Muscle of leg (tissue), 11 donors: ENCODE data around the gene CHKA. TPM values are rescaled to one million over a fixed set of nuclear protein-coding genes. Genes with fewer than 3 reads are reported as not detected.

ENCODE experiments used
- DNase-seq: peaks from one replicate; pipeline ENCODE4 v3.0.0; 2013
- H3K27ac ChIP-seq: one replicate; pipeline ENCODE4 v1.5.1; 2013; ENCODE audit warnings: mild to moderate bottlenecking, low read length, control low read depth
- H3K27me3 ChIP-seq: one replicate; pipeline ENCODE4 v1.6.1; 2013; ENCODE audit warnings: low read length; ENCODE audit not compliant: control insufficient read depth, insufficient read depth
- H3K36me3 ChIP-seq: one replicate; pipeline ENCODE4 v1.6.1; 2013; ENCODE audit warnings: low read length; ENCODE audit not compliant: control insufficient read depth, insufficient read depth
- H3K4me1 ChIP-seq: one replicate; pipeline ENCODE4 v1.6.1; 2013; ENCODE audit warnings: low read length; ENCODE audit not compliant: control insufficient read depth, insufficient read depth
- H3K4me3 ChIP-seq: one replicate; pipeline ENCODE4 v1.5.1; 2013; ENCODE audit warnings: low read length, control low read depth
- H3K9me3 ChIP-seq: replicated peaks from 2 replicates; pipeline ENCODE4 v1.6.1; 2013; ENCODE audit warnings: low read depth, low read length; ENCODE audit not compliant: control insufficient read depth
- WGBS: methylation state at CpG from one replicate; pipeline ENCODE4 v1.1.5; 2013; ENCODE audit warnings: missing lambda C conversion rate; ENCODE audit not compliant: insufficient coverage; 5-methylcytosine and 5-hydroxymethylcytosine counted together
- polyA plus RNA-seq, 8 donors: library from polyadenylated mRNA; unstranded; fragments of 120-200 nt; gene quantifications; one replicate each; pipeline versions ENCODE4 v1.2.1 to v1.2.3, GENCODE V29; 2013; ENCODE audit warnings: inconsistent platforms in 1 of 8, low replicate concordance in 1 of 8; ENCODE audit not compliant: insufficient read length in 8 of 8, insufficient read depth in 1 of 8
- total RNA-seq: library from RNA; stranded (reverse); fragments of 120-200 nt; gene quantifications from one replicate; pipeline ENCODE4 v1.2.4, GENCODE V29; 2013

Gene CHKA
- total and polyA plus RNA-seq, 9 donors, result 9.6 to 25.7 (median 13.4) TPM

DNA sequence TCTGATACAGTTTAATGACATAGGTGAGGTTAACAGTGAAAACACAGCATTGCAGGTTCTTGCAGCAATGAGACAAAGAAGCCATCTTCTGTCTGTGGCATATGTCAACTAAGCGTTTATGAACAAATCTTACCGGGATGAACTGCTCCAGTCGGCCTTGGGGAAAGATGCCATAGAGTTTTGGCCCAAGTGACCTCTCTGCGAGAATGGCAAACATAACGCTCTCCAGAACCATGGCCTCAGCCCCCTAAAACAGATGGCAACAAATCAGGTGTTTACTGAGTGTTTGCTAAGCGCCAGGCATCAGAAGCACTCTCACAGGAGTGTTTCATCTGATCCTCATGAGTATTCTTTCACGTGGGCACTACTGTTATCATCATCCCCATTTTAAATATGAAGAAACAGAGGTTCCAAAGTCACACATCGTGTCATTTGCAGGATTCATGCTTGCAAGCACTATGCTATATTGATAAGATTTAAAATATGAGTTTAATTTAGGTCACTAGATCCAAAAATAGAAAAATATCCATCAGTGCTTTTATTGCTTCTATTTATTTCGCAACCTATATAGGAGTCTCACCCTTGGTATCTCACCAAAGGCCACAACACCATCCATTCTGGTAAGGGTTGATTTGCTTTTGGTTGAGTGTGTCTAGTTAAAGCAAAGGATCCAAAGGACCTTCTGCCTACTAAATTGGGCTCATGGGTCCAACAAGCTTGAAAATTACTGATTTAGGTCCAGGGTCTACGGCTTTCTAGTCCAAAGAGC, 46.4 kb downstream of the CHKA start:
- DNase-seq, result no peak
- H3K9me3 ChIP-seq, result no peaks in the 10 kb centered on the region
- no peak overlapping the region for H3K27ac ChIP-seq
- H3K36me3 ChIP-seq, result peaks cover 40% of the 10 kb centered on the region
- WGBS, result 86% methylated on average over 7 of the region's 10 CpGs
- no peaks in the 10 kb centered on the region for H3K27me3 ChIP-seq
- no peaks in the 10 kb centered on the region for H3K4me1 ChIP-seq
- H3K4me3 ChIP-seq, result no peak overlapping the region

DNA sequence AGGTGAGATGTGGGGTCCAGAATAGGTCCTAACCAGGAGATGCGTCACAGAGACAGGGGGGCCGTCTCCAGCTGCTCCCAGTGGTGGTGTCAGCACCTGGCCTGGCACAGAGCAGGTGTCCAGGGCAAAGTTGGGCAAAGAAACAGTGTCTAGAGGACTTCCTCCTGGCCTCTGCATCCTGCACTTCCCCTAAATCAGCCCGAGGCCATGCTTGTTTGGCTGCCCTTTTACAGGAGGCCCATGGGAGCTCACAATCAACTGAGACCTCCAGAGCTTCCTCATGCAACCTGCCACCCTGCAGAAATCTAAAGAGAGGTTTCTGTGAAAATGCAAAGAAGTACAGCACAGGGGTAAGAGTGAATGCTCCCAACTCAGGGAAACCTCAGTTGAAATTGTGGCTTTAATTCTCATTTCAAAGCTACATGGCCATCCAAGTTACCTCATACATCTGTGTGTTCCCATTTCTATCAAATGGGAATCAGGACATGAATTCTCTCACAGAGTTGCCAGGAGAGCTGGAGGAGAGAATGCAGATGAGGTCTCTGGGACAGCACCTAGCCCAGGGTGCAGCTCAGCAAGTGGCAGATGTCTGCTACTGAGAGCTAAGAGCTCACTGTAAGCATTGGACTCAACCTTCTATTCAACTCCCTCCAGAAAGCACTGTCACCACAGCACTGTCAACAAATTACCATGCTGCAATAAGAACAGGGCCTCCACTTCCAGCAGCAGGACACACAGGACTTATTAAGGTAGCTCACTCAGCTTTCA, 49.7 kb downstream of the CHKA start:
- Histone ChIP-seq H3K27ac (no peak overlapping the region), H3K27me3 (no peaks in the 10 kb centered on the region), H3K36me3 (peaks cover 54% of the 10 kb centered on the region), H3K9me3 (no peaks in the 10 kb centered on the region), H3K4me3 (no peak overlapping the region), H3K4me1 (no peaks in the 10 kb centered on the region)
- DNase-seq, result peak; percentile 6
- WGBS, result 94% methylated on average over 2 of the region's 3 CpGs

DNA sequence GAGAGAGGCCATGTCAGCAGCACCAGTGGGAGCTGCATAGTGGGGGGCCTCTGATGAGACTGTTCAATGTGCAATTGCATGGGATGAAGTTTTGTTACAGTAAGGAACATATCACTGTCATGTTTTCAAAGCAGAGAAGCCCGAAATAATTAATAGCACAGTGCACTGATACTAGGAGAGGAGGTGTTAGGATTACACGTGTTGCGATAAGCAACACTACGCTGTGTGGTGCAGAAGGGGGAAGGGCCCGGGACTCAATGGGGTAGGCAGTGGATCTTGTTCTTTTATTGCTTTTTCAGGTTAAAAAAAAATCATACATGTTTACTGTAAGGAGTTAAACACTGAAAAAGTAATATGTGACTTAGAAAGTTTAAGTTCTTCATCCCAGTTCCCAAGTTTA, 53.2 kb downstream of the CHKA start:
- WGBS, result 96% methylated on average over 5 of the region's 5 CpGs
- H3K27ac ChIP-seq, result no peak overlapping the region
- no peak overlapping the region for H3K4me3 ChIP-seq
- H3K27me3 ChIP-seq, result no peaks in the 10 kb centered on the region
- no peak for DNase-seq
- no peaks in the 10 kb centered on the region for H3K4me1 ChIP-seq
- no peaks in the 10 kb centered on the region for H3K9me3 ChIP-seq
- peaks cover 63% of the 10 kb centered on the region for H3K36me3 ChIP-seq

DNA sequence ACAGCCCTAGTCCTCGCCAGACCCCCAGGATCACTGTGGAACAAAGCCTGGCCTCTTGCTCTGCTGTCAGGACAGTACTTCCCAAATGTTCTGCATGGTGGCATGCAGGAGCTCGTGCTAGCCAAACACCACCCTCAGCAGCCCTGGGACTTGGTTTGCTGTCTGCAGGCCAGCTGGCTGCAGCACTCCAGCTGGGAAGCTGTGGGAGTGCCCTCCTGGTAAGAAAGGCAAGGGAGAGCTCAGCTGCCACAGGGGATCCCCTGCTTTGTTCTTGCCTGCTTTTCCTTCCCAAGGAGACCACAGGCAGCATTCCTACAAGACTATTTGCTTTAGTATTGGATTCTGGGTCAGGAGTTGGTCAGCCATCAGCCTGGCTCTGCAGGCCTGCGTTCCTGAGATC, 54.4 kb downstream of the CHKA start:
- Histone ChIP-seq H3K36me3 (peaks cover 67% of the 10 kb centered on the region), H3K4me1 (no peaks in the 10 kb centered on the region), H3K9me3 (no peaks in the 10 kb centered on the region), H3K27me3 (no peaks in the 10 kb centered on the region), H3K27ac (no peak overlapping the region), H3K4me3 (no peak overlapping the region)
- 67% methylated on average over 2 of the region's 3 CpGs for WGBS
- no peak for DNase-seq

DNA sequence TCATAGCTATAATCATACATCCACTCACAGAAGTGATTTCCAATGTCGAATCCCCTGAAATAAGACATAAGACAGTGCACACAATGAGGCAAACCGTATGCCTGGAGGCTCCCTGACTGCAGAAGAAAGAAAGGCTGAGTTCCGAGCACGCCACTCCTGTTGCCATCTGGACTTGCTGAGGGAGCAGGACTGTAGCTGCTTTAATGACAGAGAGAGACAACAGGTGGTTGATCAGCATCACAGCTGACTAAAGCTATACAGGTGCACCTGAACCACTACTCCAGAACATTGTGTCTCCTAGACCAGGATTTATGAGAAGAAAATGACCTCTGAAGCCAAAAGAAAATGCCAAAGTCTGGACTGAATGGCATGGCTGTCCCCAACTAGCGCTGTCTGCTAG, 55.3 kb downstream of the CHKA start:
- Histone ChIP-seq H3K9me3 (no peaks in the 10 kb centered on the region), H3K4me1 (no peaks in the 10 kb centered on the region), H3K27me3 (no peaks in the 10 kb centered on the region), H3K27ac (no peak overlapping the region), H3K36me3 (peaks cover 65% of the 10 kb centered on the region), H3K4me3 (no peak overlapping the region)
- DNase-seq, result no peak
- 94% methylated on average over 2 of the region's 5 CpGs for WGBS

DNA sequence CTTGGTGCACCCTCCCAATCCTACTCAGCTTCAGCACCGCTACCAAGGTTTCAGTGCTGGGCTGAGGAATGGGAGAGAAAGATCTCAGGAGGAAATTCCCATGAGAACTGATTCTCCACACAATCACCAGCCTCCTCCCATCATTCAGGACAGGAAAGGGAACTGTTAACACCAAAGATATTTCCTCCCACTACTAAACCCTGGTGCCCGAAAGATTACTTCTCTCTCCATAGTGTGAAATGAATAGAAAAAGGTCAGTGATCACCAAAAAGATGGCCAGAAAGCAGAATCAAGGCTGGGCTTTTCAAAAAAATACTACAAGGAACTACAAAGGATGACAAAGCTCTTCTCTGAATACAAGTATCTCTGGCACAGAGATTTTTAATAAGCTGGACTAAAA, 56.3 kb downstream of the CHKA start:
- Histone ChIP-seq H3K36me3 (peaks cover 61% of the 10 kb centered on the region), H3K4me3 (no peak overlapping the region), H3K9me3 (no peaks in the 10 kb centered on the region), H3K27ac (no peak overlapping the region), H3K4me1 (no peaks in the 10 kb centered on the region), H3K27me3 (no peaks in the 10 kb centered on the region)
- DNase-seq, result no peak
- no CpG with 5 or more reads among the region's 2 CpGs for WGBS

DNA sequence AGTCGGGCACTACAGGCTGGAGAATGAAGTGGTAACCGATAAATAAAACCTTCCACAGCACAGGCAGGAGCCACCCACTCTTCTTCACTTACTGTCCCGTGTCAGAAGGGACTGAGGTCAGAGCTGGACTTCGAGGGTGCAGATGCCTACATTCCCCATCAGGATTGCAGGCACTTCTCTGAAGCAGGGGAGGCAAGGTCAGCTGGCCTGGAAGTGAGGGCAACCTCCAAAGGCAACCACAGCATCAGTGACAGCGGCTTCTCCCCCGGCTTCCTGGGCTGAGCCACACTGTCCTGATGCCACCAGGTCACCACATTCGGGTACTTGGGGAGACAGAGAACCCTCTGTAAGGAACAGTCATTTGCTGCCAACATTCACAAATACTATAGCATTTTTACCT, 59.7 kb downstream of the CHKA start:
- no peaks in the 10 kb centered on the region for H3K9me3 ChIP-seq
- WGBS, result 100% methylated on average over 1 of the region's 7 CpGs
- H3K4me3 ChIP-seq, result no peak overlapping the region
- no peak for DNase-seq
- H3K36me3 ChIP-seq, result peaks cover 37% of the 10 kb centered on the region
- H3K27me3 ChIP-seq, result no peaks in the 10 kb centered on the region
- H3K4me1 ChIP-seq, result no peaks in the 10 kb centered on the region
- H3K27ac ChIP-seq, result no peak overlapping the region

DNA sequence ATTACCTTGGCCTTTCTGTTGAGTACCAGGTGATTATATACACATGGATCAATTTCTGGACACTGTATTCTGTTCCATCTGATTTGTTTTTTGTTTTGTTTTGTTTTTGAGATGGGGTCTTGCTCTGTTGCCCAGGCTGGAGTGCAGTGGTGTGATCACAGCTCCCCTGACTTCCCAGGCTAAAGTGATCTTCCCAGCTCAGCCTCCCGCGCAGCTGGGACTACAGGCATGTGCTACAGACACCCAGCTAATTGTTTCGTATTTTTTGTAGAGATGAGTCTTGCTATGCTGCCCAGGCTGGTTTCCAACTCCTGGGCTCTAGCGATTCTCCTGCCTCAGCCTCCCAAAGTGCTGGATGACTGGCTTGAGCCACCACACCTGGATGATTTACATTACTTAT, 63.4 kb downstream of the CHKA start:
- Histone ChIP-seq H3K36me3 (peaks cover 25% of the 10 kb centered on the region), H3K27ac (no peak overlapping the region), H3K4me3 (no peak overlapping the region), H3K4me1 (no peaks in the 10 kb centered on the region), H3K9me3 (no peaks in the 10 kb centered on the region), H3K27me3 (no peaks in the 10 kb centered on the region)
- WGBS, result no CpG with 5 or more reads among the region's 4 CpGs
- DNase-seq, result no peak

DNA sequence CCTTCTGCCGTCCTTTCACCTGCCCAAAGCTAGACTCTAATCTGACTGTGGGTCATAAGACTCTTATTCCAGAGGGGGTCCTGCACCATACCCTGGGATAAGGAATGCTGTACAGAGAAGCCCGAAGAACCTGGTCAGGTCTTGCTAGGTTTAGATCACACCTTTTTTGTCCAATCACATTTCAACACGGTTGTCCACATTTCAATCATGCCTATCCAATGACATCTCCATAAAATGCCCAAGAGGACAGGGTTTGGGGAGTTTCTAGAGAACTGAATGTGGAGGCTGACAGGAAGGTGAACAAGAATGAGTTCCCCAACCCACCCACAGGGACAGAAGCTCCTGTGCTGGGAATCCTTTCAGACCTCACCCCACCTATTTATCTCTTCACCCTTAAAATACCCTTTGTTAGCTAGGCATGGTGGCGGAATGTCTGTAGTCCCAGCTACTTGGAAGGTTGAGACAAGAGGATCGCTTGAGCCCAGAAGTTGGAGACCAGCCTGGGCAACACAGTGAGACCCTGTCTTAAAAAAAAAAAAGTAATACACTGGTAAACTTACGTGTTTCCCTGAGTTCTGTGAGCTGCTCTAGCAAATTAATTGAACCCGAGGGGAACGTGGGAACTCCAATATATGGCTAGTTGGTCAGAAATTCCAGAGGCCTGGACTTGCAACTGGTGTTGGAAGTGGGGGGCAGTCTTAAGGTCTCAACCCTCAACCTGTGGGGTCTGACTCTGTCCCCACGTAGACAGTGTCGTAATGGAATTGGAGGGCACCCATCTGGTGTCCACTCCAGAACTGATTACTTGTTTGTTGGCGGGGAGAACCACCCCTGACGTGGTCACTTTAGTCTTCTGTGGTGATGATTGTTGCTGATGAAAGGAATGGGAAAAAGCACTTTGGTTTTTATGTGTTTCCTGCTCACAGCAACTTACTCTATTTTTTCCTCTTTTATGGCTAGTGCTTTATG, 64.6 kb downstream of the CHKA start:
- H3K9me3 ChIP-seq, result no peaks in the 10 kb centered on the region
- peaks cover 15% of the 10 kb centered on the region for H3K36me3 ChIP-seq
- peaks cover under 1% of the 10 kb centered on the region for H3K4me1 ChIP-seq
- no peak overlapping the region for H3K27ac ChIP-seq
- H3K27me3 ChIP-seq, result no peaks in the 10 kb centered on the region
- H3K4me3 ChIP-seq, result no peak overlapping the region
- 89% methylated on average over 5 of the region's 12 CpGs for WGBS
- DNase-seq, result no peak
